GM19193 (cell line): ENCODE data around the gene EZH1.

Experiments
- POLR2A ChIP-seq: IDR thresholded peaks from 4 replicates; pipeline ENCODE4 v1.6.1; 2011; ENCODE audit not compliant: insufficient read depth, insufficient read length; ENCODE audit errors: extremely low read depth

EZH1 gene

GRCh38 chr17:42653179-42654124 lies 91.4 kb downstream of the EZH1 start:
- no peak for TF ChIP-seq POLR2A

- TF ChIP-seq POLR2A, result no peak
These were observed 93.4 kb downstream of the EZH1 start for GRCh38 chr17:42651392-42651791.
